NAMALWA (cell line): ENCODE results near the gene GPR152.
A peak's percentile ranks its signal among the peaks of the same experiment; 100 is the strongest.

Experiments
- DNase-seq: peaks from one replicate; pipeline ENCODE4 v3.0.0-alpha.2; 2015; ENCODE audit warnings: low spot score

GPR152 gene

GRCh38 chr11:67423891-67424613 lies 28.5 kb downstream of the GPR152 start:
- no peak for DNase-seq

DNA sequence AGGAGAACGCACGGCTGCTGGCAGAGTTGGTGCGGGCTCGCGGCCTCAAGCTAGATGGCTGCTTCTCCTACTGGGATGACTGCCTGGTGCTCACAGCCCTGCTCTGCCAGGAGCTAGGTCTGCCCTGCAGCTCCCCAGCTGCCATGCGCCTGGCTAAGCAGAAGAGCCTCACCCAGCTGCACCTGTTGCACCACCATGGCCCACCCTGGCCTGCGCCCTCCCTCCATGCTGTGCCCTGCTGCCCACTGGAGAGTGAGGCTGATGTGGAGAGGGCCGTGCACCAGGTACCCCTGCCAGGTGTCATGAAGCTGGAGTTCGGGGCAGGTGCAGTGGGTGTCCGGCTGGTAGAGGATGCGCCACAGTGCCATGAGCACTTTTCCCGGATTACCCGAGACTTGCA lies 29.1 kb downstream of the GPR152 start:
- no peak for DNase-seq

DNA sequence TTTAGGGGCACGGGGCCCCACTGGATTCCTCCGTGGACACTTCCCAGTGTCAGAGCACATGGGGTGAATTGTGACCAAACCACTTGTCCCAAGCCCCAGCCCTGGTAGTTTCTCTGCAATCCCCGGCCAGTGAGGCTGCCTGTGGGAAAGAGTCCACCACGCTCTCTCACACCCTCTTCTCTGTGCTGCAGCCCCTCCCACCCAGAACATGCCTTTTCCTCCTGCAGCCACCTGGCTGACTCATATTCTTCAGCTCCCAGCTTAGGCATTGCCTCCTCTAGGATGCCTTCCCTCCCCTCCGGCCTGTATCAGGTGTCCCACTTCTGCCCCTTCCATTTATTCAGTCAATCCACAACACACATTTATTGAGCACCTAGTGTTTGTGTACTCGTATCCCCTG lies 29.6 kb downstream of the GPR152 start:
- no peak for DNase-seq

GRCh38 chr11:67421430-67422031 lies 31.0 kb downstream of the GPR152 start:
- no peak for DNase-seq

GRCh38 chr11:67420646-67421429 lies 31.7 kb downstream of the GPR152 start:
- DNase-seq: peak; percentile 94

DNA sequence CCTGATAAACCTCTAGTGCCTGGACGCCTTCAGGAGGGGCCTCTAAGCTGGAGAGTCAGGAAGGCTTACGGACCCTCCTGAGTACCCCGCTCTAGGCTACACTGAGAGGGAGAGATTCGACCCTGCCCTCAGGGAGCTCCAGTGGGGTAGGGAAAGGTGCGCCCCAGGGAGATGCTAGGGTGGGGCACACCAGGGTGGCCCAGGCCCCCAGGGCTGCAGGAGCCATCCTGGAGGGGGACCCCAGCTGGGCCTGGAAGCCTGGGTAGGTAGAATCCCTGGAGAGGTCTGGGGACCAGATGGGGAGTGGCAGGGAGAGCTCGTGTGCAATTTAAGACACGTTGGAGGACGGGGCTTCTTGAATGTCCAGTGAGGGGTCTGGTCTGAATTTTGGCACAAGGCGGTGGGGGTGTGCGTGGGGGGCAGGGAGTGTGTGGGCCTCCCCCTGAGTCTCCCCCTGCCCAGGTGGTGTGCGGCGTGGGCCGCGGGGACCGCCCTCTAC lies 32.3 kb downstream of the GPR152 start:
- DNase-seq: no peak

DNA sequence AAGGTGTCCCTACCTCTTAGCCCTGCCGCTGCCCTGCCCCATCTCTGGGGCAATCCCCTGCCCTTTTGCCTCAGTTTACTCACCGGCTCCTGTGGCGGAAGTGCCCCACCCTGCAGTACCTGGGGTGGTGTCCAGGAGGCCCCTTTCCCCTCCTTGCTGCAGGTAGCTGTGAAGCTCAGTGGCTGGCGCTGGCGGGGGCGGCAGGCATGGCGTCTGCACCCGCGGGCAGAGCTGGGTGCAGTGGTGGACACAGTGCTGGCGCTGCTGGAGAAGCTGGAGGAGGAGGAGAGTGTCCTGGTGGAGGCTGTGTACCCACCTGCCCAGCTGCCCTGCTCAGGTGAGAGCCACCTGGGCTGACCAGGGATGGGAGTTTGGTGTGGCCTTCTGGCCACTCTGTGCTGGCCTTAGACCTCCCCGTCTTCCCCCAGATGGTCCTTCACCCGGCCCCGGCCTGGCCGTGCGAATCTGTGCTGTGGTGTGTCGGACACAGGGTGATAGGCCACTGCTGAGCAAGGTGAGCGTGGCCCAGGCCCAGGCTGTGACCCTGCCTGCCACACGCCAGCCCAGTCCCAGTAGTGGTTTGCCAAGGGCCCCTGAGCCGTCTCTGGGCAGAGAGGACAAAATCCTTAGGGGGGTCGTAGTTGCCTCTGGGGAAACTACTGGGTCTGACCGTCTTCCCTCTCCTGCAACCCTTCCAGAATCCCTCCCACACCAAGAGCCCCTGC lies 33.0 kb downstream of the GPR152 start:
- no peak for DNase-seq

GRCh38 chr11:67418476-67419281 lies 33.9 kb downstream of the GPR152 start:
- DNase-seq: peak; percentile 63

DNA sequence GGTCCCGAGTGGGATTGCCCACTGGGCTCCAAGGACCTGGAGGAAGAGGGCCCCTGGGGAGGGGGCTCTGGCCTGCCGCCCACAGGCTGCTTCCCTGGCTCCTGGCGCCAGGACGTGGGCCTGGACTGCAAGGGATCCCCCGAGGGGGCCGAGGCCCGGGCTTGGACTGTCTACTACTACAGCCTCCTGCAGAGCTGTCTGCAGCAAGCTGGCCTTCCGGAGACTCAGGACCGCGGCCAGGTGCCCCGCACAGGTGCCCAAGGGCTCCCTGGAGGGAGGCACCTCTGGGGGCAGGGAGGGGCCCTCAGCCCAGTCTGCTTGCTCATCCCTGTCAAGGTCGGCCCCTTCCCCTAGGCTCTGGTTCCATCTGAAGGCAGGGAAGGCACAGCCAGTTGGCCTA lies 35.1 kb downstream of the GPR152 start:
- no peak for DNase-seq

GRCh38 chr11:67416416-67417335 lies 35.9 kb downstream of the GPR152 start:
- DNase-seq: peak; percentile 54

- DNase-seq: no peak
Observed at GRCh38 chr11:67415501-67416304, 36.8 kb downstream of the GPR152 start, which contains the start of gene CARNS1. TSS of gene CARNS1 (plus strand) at chr11:67415678. CDS start at chr11:67416200, 522 bp downstream.

DNA sequence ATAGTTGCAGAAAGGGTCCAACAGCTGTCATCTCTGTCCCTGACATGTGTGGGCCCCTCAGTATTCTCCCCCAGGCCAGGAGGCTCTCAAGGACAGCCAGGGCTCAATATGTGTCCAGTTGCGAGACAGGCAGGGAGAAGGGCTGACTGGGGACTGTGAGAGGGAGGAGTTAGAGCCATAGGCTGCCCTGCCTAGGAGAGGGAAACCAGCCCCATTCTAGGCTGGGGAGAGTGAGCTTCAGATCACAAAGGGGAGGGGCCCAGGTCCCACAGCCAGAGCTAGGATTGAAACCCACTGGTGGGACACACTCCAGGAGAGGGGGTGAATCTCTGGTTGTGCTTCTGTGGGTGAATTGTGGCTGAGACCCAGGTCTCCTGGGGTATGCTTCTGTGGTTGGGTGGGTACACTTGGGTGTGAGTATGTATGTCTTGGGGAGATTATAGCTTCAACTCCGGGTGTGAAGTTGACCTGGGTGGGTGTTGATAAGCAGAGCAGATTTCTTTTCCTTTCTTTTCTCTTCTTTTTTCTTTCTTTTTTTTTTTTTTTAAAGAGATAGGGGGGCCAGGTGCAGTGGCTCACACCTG lies 39.2 kb downstream of the GPR152 start:
- DNase-seq: no peak

GRCh38 chr11:67412495-67413179 lies 39.9 kb downstream of the GPR152 start:
- no peak for DNase-seq

DNA sequence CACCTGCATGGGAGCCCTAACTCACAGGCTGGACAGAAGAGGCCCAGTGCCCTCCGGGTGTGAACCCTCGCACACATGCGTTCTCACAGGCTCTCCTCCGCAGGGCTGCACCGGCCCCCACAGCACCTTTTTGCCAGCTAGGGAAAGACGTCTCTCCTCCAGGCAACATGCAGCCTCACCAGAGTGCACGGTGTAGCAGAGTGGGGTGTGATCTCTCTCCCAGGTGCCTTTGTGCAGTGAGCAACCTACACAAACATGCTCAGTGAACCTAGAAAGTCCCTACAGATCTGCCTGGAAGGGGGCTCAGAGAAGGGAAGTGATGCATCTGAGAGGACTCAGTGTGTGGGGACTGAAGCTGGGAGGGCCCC lies 40.8 kb downstream of the GPR152 start:
- peak; percentile 53 for DNase-seq

- DNase-seq: no peak
Observed at GRCh38 chr11:67410984-67411784, 41.3 kb downstream of the GPR152 start.

GRCh38 chr11:67410369-67410831 lies 42.1 kb downstream of the GPR152 start:
- no peak for DNase-seq

- peak; percentile 56 for DNase-seq
Observed at GRCh38 chr11:67409781-67410368, 42.7 kb downstream of the GPR152 start.
